AG09309 (cell line): ENCODE data around the gene ADAMTS6.

Source experiments
- DNase-seq: peaks from one replicate; pipeline ENCODE4 v3.0.0-alpha.2; 2010; ENCODE audit warnings: low read depth
- H3K4me3 ChIP-seq: 2 replicates; pipeline ENCODE4 v1.5.1; 2011; ENCODE audit warnings: mild to moderate bottlenecking, low read depth, low read length, moderate library complexity; ENCODE audit not compliant: control insufficient read depth
- CTCF ChIP-seq: IDR thresholded peaks from 2 replicates; pipeline ENCODE4 v1.5.1; 2011; ENCODE audit warnings: mild to moderate bottlenecking, low read depth, low read length, inconsistent platforms; ENCODE audit not compliant: insufficient read depth, control insufficient read depth; ENCODE audit errors: missing control alignments

ADAMTS6 gene

DNA sequence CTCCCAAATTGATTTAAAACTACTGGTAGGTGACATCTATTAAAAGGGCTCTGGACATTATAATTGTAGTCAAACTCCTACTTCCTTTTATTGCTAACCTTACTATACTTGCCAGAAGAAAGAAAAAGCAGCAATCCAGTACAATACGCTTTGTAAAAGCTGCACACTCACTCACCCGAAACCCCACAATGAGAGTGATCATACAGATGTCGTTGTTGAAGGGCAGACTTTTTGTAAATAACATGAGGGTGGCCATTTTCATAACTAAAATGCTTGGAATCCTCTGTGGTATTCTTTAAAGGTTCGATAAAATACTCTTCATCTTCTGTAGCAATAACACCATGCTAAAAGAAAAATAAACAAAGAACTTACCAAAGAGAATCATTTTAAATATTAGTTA is 21.7 kb downstream of the ADAMTS6 start:
- H3K4me3 ChIP-seq, result no peak overlapping the region
- TF ChIP-seq CTCF, result no peak
- DNase-seq, result no peak

DNA sequence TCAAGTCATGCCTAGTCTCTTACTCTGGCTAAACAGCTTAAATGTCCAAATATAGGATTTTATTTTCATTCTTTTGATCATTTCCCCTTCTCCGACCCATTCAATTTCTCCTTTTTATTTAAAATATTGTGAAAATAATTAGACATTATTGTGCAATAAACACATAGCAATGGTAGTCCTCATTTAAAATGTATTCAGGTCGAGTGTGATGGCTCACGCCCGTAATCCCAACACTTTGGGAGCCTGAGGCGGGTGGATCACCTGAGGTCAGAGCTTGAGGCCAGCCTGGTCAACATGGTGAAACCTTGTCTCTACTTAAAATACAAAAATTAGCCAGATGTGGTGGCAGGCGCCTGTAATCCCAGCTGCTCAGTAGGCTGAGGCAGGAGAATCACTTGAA is 26.7 kb downstream of the ADAMTS6 start:
- no peak for DNase-seq
- TF ChIP-seq CTCF, result no peak
- H3K4me3 ChIP-seq, result no peak overlapping the region

GRCh38 chr5:65451436-65451835 is 30.3 kb downstream of the ADAMTS6 start:
- no peak for TF ChIP-seq CTCF
- H3K4me3 ChIP-seq, result no peak overlapping the region
- no peak for DNase-seq

- no peak for TF ChIP-seq CTCF
- no peak overlapping the region for H3K4me3 ChIP-seq
- DNase-seq, result no peak
Measured at GRCh38 chr5:65446682-65447081, 35.0 kb downstream of the ADAMTS6 start.

DNA sequence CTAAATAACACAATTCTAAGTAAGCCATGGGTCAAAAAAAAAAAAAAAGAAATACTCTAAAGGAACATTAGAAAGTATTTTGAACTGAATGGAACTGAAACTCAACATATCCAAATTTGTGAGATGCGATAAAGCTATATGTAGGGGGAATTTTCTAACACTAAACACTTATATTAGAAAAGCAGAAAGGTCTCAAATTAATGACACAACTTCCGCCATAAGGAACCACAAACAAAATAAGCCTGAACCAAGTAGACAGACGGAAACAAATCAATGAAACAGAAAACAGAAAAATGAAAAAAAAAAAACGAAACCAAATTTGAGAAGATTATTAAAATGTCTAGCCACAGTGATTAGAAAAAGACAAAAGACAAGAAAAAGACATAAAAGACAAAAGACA is 39.9 kb downstream of the ADAMTS6 start:
- H3K4me3 ChIP-seq, result no peak overlapping the region
- DNase-seq, result no peak
- no peak for TF ChIP-seq CTCF

DNA sequence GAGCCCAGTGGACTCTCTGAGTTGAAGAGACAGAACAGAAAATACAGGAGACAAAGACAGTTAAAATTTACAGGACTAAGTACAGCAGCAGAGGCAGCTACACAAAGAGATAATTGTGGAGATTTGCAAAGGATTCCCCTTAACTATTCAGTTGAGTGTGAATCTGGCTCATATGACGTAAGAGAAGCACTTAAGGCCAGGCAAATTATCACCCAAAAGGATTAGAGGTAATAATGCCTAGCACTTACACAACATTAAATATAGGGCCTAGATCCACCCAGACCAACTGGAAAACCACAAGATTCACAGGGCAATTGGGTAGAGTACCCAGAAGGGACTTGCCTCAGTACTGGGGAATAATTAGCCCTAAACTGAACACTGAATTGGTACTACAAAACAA is 41.3 kb downstream of the ADAMTS6 start:
- TF ChIP-seq CTCF, result no peak
- DNase-seq, result no peak

DNA sequence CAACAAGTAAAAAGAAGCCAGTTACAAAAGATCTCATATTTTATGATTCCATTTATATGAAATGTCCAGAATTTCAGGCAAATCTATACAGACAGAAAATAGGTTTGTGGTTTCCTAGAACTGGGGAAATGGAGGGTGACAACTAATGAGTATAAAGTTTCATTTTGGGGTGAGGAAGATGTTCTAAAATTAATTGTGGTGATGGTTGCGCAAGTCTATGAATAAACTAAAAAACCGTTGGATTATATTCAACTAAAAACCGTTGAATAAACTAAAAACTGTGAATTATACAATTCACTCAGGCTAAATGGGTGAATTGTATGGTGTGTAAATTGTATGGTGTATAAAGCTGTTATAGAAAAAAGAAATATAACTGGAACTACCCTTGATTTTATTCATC is 47.6 kb downstream of the ADAMTS6 start:
- no peak for DNase-seq
- TF ChIP-seq CTCF, result no peak
- H3K4me3 ChIP-seq, result no peak overlapping the region

More for the DNA sequence above, 41.3 kb downstream of the ADAMTS6 start:
- H3K4me3 ChIP-seq, result no peak overlapping the region
